ENCODE results near the gene RMND5B. TPM values are rescaled to one million over a fixed set of nuclear protein-coding genes. Genes with fewer than 3 reads are reported as not detected.
"Not testable (repeated sequence)": the region's sequence is repeated elsewhere in the genome, so short reads cannot be mapped to it uniquely, and the experiment has no call there.

The RMND5B gene, protein sequence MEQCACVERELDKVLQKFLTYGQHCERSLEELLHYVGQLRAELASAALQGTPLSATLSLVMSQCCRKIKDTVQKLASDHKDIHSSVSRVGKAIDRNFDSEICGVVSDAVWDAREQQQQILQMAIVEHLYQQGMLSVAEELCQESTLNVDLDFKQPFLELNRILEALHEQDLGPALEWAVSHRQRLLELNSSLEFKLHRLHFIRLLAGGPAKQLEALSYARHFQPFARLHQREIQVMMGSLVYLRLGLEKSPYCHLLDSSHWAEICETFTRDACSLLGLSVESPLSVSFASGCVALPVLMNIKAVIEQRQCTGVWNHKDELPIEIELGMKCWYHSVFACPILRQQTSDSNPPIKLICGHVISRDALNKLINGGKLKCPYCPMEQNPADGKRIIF
- total RNA-seq (2014; rRNA removed; shearing (Covaris generic)), result 13.3 and 14.8 TPM in 2 replicates

DNA sequence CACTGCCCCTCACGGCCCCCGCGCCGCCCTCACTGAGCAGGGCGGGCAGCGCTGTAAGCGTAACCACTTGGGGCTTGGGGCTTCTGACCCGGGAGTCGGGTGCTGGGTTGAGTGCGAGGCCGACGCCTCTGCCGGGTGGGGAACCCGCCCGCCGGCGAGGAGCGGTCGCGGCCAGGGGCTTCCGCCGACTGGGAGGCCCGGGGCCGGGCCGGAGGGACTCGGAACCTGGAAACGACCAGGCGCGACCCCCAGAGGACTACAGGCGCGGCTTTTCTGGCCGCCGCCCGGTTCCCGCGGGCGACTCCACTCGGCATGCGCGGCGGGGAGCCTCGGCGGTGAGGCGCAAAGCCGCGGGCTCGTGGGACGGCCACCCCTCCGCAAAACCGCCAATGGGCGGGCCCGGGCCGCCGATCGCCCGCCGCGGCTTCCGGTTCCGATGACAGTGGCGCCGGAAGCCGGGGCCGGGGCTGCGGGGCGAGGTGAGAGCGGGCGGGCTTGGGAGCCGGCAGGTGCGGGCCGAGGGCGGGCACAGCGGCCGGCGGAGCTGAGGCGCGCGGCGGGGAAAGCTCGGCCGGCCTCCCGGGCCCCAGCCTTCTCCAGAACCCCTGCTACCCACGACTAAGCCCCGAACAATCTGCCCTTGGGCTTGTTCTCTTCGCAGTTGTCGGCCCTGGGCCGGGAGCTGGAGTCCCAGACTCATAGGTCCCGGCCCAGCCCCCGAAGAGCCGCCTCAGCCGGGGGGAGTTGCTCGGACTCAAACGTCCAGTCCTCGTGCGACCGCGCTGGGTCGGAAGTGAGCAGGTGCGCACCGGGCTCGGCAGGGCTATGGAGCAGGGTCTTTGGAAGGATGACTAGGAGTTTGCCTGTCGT, at the start of gene RMND5B:
TSS of gene RMND5B (plus strand) at position 439 of the 870 bp plus-strand sequence. CDS start 7,106 bp downstream, outside the sequence.
- peak; percentile 76 for DNase-seq (ENCODE audit: low read depth)

DNA sequence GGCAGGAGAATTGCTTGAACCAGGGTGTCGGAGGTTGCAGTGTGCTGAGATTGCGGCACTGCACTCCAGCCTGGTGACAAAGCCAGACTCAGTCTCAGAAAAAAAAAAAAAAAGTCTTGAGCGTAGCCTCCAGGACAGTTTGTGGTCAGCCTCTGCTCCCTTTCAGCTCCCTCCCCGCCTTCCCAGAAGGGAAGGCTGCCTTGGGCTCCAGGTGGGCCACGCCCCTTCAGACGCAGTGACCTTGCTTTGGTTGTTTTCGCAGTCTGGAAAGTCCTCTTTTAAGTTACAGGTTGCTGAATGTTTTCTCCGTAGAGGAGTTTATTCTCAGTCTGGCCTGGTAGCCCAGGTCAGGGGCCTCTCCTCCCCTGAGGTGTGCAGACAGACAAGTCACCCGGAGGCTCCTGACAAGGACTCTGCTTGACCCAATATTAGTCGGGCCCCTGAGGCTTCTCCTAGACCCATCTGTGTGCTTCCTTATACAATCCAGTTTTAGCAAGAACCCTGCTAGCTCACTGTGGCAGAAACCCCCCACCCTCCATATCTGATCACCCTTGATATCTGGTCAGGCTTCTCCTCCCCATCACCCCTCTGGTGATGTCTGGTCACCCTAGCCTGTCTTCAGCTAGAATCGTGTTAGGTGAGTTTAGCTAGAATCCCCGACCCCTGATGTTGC, 49.1 kb upstream of the RMND5B start:
- no peak for DNase-seq (ENCODE audit: low read depth)

DNA sequence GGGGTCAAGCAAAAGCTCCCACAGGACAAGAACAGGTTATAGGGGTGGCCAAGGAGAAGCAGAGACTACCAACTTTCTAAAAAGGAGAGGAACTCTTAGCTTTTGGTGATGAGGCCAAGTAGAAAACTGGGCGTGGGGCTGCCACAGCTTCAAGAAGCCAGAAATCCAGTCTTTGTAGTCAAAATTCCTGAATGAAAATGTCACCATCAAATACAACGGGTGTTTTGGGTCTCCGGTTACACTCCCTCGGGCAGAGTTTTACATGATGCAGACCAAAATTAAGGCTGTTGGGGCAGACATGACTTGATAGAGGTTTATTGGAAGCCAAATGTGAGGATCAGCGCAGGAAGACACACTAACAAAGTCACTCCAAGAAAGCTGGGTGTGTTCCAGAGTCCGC, 46.9 kb upstream of the RMND5B start:
- DNase-seq (ENCODE audit: low read depth), result peak; percentile 28

DNA sequence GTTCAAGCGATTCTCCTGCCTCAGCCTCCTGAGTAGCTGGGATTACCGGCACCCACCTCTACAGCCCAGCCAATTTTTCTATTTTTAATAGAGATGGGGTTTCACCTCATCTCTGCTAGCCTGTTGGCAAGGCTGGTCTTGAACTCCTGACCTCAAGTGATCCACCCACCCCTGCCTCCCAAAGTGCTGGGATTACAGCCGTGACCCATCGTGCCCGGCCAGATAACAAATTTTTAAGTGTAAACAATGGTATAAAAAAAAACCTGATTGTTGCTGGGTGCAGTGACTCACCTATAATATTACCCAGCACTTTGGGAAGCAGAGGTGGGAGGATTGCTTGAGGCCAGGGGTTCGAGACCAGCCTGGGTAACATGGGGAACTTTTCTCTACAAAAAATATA, 45.5 kb upstream of the RMND5B start:
- no peak for DNase-seq (ENCODE audit: low read depth)

DNA sequence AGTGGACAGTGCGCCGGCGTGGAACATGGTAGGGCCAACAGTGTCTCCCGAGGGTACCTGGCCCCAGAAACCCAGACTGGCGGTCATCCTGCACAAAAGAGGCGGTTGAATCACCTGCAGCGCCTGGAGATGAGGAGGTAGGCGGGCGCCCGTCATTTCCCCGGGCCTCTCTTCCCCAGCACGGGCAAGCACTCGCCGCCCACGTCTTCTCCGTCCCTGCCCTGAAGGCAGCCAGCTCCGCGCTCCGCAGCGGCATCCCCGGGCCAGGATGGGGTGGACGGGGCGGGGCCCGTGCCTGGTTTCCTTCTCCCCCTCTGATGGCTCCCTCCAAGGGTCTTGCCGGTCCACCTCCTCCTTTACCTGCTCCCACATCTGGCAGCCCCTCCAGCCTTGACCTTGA, 44.5 kb upstream of the RMND5B start:
- no peak for DNase-seq (ENCODE audit: low read depth)

DNA sequence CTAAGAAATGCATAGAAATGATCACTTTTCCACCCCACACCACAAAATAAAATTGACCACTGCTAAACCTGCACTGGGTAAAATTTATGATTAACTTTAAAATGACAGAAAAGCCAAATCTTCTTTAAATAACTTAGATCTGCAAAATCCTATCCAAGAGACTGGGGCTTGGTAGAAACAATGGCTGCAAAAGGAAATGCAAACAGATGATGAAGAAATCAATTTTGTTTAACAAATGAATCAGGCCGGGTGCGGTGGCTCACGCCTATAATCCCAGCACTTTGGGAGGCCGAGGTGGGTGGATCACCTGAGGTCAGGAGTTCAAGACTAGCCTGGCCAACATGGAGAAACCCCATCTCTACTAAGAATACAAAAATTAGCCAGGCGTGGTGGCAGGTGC, 43.6 kb upstream of the RMND5B start:
- not testable (repeated sequence) for DNase-seq (ENCODE audit: low read depth)

DNA sequence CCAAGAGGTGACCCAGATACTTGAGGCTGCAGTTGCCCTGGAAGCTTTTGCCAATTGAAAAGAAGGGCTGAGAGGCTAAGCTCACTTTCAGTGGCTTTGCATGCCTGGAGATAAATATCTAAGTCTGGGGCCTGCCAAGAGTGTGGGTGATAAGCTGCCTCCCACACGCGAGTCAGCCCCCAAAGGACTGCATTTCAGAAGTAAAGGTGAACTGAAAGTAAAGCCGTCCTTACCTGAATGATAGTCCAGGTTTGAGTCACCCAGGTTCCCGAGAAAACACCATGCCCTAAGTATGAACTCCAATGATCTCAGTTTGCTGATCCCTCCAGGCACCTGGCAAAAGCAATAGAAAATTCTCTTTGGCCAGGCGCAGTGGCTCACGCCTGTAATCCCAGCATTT, 40.0 kb upstream of the RMND5B start:
- DNase-seq (ENCODE audit: low read depth), result no peak

DNA sequence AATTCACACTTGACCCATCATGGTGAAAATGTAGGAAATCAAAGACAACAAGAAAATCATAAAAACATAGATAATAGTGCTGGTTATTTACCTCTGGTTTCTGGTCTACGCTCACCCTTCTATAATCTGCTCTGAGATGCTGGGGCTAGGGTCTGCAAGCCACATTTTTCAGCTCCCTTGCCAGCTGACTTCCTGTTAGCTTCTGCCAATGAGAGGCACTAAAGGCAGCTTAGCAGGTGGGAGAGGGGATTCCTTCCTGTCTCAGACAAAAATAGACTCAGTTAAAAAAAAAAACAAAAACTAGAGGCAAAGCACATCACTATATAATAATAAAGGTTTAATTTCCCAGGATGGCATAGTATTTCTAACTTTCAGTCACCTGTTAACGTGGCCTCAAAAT, 37.7 kb upstream of the RMND5B start:
- DNase-seq (ENCODE audit: low read depth), result no peak

DNA sequence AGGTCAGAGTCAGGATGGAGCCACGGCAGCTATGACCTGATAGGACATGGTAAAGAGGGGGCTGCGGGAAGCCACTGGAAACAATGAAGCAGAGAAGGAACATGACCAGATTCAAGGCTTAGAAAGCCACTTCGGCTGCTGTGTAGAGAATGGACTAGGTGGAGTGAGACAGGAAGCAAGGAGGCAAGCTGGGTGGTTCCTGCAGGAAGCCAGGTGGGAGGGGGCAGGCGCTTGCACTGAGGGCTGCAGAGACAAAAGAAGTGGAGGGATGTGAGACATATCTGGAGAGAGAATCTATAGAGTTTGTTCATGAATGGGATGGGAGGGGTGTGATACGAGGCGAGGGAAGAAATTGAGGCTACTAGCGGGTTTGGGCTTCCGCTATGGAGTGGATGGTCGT, 36.5 kb upstream of the RMND5B start:
- DNase-seq (ENCODE audit: low read depth), result no peak

DNA sequence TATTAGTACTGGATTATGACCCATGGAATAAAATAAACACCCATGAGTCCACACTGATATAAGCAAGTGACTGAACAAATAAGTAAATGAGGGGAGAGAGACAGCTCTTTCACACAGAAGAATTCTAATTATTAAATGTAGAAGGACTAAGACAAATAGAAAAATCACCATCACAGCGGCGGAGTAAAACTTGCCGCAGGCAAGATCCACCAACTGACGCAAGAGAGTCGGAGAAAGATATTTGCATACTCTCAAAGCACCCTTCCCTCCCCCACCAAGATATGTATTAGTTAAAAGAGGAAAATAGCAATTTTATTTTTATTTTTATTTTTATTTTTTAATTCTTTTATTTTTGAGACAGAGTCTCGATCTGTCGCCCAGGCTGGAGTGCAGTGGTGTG, 32.1 kb upstream of the RMND5B start:
- DNase-seq (ENCODE audit: low read depth), result no peak

DNA sequence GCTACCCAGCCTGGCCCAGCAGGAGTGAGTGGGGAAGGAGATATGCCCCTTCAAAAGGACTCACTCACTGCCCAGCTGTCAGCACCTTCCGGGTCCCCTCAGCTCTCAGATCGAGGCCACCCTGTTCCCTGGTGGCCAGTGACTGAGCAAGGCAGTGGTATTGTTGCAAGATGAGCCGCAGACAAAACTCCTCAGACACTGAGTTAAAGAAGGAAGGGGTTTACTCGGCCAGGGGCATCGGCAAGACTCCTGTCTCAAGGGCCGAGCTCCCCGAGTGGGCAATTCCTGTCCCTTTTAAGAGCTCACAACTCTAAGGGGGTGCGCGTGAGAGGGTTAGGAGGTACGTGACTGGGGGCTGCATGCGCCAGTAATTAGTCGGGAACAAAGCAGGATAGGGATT, 27.2 kb upstream of the RMND5B start:
- DNase-seq (ENCODE audit: low read depth), result no peak

DNA sequence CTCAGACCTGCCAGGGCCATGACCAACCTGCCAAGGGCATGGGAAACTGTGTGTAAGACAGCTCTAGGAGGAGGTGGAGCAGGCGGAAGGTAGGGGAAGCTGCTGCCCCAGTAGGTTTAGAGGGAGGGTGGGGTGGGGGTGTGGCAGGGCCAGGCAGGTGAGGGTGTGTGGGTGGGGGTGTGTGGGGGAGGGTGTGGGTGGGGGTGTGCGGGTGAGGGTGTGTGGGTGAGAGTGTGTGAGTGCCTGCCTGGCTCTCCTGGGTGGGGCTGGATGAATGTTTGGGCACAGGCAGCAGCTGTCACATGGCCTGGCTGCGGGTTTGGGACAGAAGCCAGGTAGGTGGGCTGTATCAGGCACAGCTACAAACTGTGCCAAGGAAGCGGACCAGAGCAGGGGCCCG, 26.3 kb upstream of the RMND5B start:
- DNase-seq (ENCODE audit: low read depth), result no peak

DNA sequence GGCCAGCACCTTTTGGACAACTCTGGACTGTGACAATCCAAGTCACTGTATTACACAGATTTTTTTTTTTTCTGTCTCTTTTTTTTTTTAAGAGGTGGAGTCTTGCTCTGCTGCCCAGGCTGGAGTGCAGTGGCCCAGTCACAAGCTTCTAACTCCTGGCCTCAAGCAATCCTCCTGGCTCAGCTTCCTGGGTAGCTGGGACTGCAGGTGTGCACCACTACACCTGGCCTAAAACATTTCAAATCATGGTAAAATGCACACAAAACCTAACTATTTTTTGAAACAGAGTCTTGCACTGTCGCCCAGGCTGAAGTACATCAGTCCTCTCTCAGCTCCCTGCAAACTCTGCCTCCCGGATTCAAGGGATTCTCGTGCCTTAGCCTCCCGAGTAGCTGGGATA, 24.7 kb upstream of the RMND5B start:
- DNase-seq (ENCODE audit: low read depth), result no peak

DNA sequence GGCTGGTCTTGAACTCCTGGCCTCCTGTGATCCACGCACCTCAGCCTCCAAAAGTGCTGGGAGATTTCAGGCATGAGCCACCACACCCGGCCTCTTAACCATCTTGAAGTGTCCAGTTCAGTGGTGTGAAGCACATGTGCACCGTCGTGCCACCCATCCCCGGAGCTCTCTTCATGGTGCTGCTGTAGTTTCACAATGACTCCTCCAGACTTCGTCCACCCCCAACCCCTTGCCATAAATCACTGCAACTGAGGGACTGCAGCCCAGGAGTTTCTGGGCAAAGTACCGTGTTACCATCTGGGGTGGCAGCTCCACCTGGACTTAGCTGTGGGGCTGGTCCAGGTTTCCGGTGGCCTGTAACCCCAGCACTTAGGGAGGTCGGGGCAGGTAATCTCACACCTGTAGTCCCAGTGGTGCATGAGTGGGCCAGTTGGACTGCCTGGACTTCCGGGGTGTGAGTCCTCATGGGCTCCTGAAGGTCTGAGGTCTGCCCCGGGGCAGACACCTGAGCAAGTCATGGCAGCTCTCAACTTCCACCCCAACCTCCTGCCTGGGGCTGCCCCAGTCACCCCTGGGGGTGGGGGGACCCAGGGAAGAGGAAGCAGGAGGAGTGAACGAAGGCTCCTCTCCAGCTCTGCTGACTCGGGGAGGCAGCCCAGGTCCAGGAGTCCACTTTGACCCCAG, 24.1 kb upstream of the RMND5B start:
- DNase-seq (ENCODE audit: low read depth), result no peak

DNA sequence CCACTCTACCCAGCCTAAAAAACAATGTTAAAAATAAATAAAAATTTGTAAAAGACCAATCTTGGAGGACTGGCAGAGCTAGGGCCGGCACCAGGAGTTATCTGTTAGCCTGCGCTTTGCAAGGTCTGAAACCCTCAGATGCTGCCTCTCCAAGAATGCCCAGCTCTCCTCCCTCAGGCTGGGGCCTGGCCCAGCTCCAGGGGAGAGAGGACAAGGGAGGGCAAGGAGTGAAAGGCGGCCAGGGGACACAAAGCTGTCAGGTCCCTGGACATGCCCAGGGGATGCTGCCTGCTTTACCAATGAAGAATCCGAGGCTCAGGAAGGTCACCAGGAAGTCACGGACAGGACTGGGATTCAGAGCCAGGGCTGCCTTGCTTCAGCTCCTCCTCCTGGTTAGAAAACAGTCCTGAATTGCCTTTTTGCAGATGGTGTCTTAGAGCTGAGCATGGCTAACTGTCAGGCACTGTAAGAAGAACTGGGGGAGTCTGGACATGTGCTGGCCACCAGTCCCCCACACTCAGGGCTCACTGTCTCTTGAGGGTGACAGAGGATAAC, 23.0 kb upstream of the RMND5B start:
- DNase-seq (ENCODE audit: low read depth), result no peak

DNA sequence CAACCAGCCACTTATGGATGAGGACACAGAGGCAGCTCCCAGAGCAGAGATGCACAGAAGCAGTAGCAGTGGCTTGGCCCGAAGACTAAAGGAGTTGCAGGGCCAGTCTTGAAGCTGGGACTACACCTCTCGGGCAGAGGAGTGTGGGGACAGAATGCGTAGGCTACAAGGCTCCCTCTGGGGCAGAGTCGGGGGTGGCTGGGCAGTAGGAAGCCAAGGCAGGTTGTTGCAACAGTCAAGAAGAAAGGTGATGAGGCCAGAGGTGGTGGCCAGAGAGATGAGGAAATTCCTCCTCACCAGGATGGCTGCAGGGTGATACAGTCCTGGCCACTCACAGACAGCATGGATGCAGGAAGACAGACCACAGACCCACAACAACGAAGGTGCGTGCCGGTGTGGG, 22.4 kb upstream of the RMND5B start:
- no peak for DNase-seq (ENCODE audit: low read depth)

DNA sequence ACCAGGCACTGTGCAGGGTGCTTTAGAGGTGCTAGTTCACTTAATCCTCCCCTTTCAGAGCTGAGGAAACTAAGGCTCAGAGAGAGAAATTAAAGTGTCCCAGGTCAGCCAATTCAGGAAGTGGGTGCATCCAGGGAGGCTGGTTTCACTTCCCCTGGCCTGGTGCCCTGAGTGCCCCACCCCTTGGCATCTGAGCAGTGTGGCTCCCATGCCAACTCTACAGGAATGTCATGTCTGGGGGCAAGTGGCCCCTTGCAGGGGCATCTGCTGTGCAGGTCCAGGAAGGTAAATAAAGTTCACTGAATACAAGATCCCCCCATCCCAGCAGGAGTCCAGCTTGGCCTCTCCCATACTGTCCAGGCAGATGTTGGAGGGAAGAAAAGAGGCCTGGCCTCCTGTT, 21.8 kb upstream of the RMND5B start:
- DNase-seq (ENCODE audit: low read depth), result no peak

DNA sequence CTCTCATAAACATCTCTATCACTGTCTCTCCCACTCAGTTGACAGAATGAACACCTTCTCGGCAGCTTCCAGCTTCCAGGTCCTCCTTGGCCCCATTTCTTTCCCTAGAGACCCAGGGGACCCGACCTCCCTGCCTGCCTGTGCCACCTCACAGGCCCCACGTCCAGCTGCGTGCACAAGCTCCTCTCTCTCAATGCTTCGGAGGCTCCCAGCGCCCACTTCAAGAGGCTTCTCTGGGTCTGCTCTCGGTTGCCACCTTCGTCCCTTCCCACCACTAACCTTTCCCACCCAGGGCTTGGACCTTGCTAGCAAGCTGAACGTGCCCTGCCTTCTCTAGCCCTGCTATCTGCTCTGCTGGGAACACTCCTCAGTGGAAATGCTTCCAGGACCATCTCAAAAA, 20.3 kb upstream of the RMND5B start:
- no peak for DNase-seq (ENCODE audit: low read depth)

DNA sequence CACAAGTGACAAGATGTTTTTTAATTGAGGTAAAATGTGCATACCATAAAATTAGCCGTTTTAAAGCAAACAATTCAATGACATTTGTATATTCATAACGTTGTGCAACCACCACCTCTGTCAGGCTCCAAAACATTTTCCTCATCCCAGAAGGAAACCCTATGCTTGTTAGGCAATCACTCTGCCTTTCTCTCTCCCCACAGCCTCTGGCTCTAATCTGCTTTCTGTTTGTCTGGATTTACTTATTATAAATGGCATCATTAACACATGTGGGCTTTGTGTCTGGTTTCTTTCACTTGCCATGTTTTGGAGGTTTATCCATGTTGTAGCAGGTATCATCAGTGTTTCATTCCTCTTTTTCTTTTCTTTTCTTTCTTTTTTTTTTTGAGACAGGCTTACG, 18.9 kb upstream of the RMND5B start:
- DNase-seq (ENCODE audit: low read depth), result no peak

DNA sequence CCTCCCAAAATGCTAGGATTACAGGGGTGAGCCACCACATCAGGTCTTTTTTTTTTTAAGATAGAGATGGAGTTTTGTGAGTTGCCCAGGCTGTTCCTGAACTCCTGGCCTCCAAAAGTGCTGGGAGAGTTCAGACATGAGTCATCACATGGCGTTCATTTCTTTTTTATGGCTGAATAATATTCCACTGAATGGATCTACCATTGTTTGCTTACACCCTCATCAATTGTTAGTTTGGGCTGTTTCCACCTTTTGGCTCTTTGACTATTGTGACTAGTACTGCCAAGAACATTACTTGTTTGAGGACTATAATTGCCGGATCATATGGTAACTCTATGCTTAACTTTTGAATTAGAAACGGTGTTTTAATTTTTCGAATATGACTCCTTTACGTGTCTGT, 18.3 kb upstream of the RMND5B start:
- DNase-seq (ENCODE audit: low read depth), result no peak

DNA sequence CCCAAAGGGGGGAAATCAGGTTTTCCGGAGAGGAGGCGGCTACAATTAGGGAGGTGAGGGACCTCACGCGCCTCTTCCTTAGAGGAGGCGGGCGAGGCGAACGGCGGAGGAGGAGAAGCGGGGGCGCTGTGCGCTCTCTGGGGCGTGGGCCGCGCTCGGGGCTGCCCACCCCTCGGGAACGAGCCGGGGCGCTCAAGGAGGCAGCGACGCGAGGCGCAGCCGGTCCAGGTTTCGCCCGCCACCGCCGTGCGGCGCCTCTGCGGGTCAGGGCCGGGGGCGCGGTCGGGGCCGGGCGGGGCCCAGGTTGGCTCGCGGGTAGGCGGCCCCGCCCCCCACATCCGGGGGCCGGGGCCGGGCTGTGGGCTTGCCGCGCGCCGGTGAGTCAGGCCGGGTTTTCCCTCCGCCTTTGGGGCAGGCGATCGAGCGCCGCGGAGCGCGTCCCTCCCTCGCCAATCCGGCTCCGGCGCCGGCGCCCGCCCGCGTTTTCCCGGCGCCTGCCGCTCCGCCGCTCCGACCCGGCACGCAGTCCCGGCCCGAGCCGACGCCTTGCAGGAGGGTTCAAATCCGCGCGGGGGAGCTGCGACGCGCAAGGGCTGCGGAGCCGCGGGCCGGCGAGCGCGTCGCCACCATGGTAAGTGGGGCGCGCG, 17.6 kb upstream of the RMND5B start, which contains the start of gene N4BP3:
TSS of gene N4BP3 (plus strand) at position 392 of the 647 bp plus-strand sequence. CDS start 6,052 bp downstream, outside the sequence.
- peak; percentile 53 for DNase-seq (ENCODE audit: low read depth)

Data from RPMI7951 (cell line).